ENCODE results near the gene ABCB9.
A peak's percentile ranks its signal among the peaks of the same experiment; 100 is the strongest.

DNA sequence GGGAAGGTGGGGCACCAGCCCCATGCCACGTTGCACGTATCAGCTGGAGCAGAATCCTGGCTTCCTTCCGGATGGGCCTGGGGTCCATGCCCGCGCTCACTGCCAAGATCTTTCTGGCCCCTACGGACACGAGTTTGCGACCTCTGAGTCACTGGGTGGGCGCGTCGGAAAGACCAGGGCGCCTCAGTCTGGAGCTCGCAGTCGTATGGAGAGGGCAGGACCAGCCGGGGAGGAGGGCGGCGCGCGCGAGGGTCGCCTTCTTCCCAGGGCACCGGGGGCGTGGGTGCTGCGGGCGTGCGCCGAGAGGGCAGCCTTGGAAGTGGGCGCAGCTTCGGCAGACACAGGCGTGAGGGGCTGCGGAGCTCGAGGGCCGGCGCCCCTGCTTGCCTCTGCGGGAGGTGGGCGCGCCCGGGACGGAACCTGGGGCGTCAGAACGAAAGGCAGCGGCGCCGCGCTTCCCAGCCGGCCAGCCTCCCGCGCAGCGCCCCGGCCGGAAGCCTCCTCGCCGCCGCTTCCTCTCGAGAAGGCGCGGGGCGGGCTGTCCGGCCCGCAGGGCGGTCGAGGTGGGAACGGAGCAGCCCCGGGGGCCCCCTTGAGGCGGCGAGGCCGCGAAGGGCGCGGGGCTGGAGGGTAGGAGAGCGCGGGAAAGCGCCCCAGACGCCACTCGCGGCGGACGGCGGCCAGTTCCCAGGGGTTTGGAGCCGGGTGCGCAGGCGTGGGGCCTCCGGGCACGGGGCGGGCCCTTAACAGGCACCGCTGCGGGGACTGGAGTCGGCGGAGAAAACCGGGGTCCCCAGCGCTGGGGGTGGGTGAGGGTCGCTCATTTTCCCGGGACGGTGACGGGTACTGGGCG, 14.1 kb upstream of the ABCB9 start, which contains the start of gene ARL6IP4:
- TF ChIP-seq POLR2A (IDR thresholded peaks at IDR 0.05) = peak; percentile 66 to 70
- peak in 3 of 4 experiments; percentile 8 to 24 (median 19) for TF ChIP-seq CTCF (IDR thresholded peaks at IDR 0.05)

Data from gastroesophageal sphincter (tissue), 3 donors.